IMR-90 (cell line): ENCODE data around the gene HAND1.

ENCODE experiments used
- CEBPB ChIP-seq: IDR thresholded peaks from 2 replicates; pipeline ENCODE4 v1.6.1; 2012; ENCODE audit warnings: low read depth, low read length, improper control_type of control experiment
- FOS ChIP-seq: fragments of 150-350 bp; IDR thresholded peaks from 2 replicates; pipeline ENCODE4 v1.6.1; 2016; ENCODE audit warnings: low read depth, low read length
- MAFK ChIP-seq: IDR thresholded peaks from 2 replicates; pipeline ENCODE4 v1.6.1; 2012; ENCODE audit warnings: low read depth, low read length, improper control_type of control experiment
- MAZ ChIP-seq: IDR thresholded peaks from 2 replicates; pipeline ENCODE4 v1.6.1; 2012; ENCODE audit warnings: low read depth, mild to moderate bottlenecking, low read length, improper control_type of control experiment, moderate library complexity, borderline replicate concordance
- MXI1 ChIP-seq: IDR thresholded peaks from 2 replicates; pipeline ENCODE4 v1.6.1; 2012; ENCODE audit warnings: low read depth, mild to moderate bottlenecking, low read length, moderate library complexity, borderline replicate concordance
- POLR2A ChIP-seq: IDR thresholded peaks from 2 replicates; pipeline ENCODE4 v1.6.1; 2012; ENCODE audit warnings: mild to moderate bottlenecking, low read depth, low read length
- RAD21 ChIP-seq: IDR thresholded peaks from 2 replicates; pipeline ENCODE4 v1.6.1; 2012; ENCODE audit warnings: low read length, improper control_type of control experiment
- RCOR1 ChIP-seq: IDR thresholded peaks from 2 replicates; pipeline ENCODE4 v1.6.1; 2012; ENCODE audit warnings: mild to moderate bottlenecking, low read length, improper control_type of control experiment; ENCODE audit not compliant: insufficient replicate concordance
- RFX5 ChIP-seq: IDR thresholded peaks from 2 replicates; pipeline ENCODE4 v1.8.0; 2012; ENCODE audit warnings: low read depth, mild to moderate bottlenecking, low read length, moderate library complexity
- SMC3 ChIP-seq: fragments of 150-350 bp; IDR thresholded peaks from 2 replicates; pipeline ENCODE4 v1.6.1; 2016; ENCODE audit warnings: low read depth, mild to moderate bottlenecking, antibody characterized with exemption, low read length, moderate library complexity
- TF ChIP-seq, protein P1 (sequence below): conservative IDR thresholded peaks from 2 replicates; pipeline ENCODE4 v1.5.1; 2012; ENCODE audit warnings: mild to moderate bottlenecking, low read depth, low read length, improper control_type of control experiment
- TF ChIP-seq, protein P2 (sequence below): fragments of 150-350 bp; IDR thresholded peaks from 2 replicates; pipeline ENCODE4 v1.6.1; 2017; ENCODE audit warnings: mild to moderate bottlenecking, antibody characterized with exemption, low read length, low read depth
- TF ChIP-seq, protein P3 (sequence below): fragments of 150-350 bp; IDR thresholded peaks from 2 replicates; pipeline ENCODE4 v1.6.1; 2016; ENCODE audit warnings: low read depth, mild to moderate bottlenecking, low read length, moderate library complexity, borderline replicate concordance

DNA sequence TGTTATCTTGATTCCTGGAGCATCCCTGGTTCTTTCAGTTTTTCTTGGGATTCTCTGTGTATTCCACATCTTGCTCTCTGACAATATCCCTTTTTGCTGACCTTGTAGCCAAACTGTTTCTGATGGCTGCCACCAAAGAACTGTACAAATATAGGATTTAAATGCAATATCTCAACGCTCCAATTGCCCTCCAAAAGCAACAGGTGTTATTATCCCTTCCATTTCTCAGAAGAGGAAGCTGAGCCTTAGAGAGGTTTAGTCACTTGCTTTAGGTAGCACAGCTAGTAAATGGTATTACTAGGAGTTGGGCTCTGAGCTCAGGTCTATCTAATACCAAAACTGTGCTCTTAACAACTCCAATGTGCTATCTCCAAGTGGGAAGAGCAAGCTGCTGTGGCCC lies 24.2 kb upstream of the HAND1 start:
- TF ChIP-seq RCOR1 (no peak), RAD21 (no peak), CEBPB (no peak), MAFK (no peak), POLR2A (no peak), MXI1 (no peak), MAZ (no peak), FOS (no peak), RFX5 (no peak), SMC3 (no peak)
- TF ChIP-seq, protein P1, sequence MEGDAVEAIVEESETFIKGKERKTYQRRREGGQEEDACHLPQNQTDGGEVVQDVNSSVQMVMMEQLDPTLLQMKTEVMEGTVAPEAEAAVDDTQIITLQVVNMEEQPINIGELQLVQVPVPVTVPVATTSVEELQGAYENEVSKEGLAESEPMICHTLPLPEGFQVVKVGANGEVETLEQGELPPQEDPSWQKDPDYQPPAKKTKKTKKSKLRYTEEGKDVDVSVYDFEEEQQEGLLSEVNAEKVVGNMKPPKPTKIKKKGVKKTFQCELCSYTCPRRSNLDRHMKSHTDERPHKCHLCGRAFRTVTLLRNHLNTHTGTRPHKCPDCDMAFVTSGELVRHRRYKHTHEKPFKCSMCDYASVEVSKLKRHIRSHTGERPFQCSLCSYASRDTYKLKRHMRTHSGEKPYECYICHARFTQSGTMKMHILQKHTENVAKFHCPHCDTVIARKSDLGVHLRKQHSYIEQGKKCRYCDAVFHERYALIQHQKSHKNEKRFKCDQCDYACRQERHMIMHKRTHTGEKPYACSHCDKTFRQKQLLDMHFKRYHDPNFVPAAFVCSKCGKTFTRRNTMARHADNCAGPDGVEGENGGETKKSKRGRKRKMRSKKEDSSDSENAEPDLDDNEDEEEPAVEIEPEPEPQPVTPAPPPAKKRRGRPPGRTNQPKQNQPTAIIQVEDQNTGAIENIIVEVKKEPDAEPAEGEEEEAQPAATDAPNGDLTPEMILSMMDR = no peak
- TF ChIP-seq, protein P2, sequence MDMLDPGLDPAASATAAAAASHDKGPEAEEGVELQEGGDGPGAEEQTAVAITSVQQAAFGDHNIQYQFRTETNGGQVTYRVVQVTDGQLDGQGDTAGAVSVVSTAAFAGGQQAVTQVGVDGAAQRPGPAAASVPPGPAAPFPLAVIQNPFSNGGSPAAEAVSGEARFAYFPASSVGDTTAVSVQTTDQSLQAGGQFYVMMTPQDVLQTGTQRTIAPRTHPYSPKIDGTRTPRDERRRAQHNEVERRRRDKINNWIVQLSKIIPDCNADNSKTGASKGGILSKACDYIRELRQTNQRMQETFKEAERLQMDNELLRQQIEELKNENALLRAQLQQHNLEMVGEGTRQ = no peak
- TF ChIP-seq, protein P3, sequence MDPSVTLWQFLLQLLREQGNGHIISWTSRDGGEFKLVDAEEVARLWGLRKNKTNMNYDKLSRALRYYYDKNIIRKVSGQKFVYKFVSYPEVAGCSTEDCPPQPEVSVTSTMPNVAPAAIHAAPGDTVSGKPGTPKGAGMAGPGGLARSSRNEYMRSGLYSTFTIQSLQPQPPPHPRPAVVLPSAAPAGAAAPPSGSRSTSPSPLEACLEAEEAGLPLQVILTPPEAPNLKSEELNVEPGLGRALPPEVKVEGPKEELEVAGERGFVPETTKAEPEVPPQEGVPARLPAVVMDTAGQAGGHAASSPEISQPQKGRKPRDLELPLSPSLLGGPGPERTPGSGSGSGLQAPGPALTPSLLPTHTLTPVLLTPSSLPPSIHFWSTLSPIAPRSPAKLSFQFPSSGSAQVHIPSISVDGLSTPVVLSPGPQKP = no peak
